NCI-H1092 (cell line): Measurements from ENCODE around the gene PUS1.
"Not testable (repeated sequence)": the region's sequence is repeated elsewhere in the genome, so short reads cannot be mapped to it uniquely, and the experiment has no call there.

Source experiments
- DNase-seq: peaks from one replicate; lab custom pipeline; 2025; lab: John Stamatoyannopoulos, UW

The PUS1 gene

GRCh38 chr12:131928711-131929580 is at the start of gene PUS1:
TSS of gene PUS1 (plus strand) at chr12:131929276. CDS start at chr12:131929723, 447 bp downstream.
- DNase-seq = peak; percentile 88

- DNase-seq = no peak
Observed at GRCh38 chr12:131882804-131883520, 46.1 kb upstream of the PUS1 start.

- DNase-seq = no peak
Observed at GRCh38 chr12:131883521-131883900, 45.6 kb upstream of the PUS1 start.

GRCh38 chr12:131885076-131885475 is 44.0 kb upstream of the PUS1 start:
- not testable (repeated sequence) for DNase-seq

GRCh38 chr12:131885543-131886057 is 43.5 kb upstream of the PUS1 start:
- no peak for DNase-seq

- DNase-seq = not testable (repeated sequence)
Observed at GRCh38 chr12:131891722-131892121, 37.4 kb upstream of the PUS1 start.

GRCh38 chr12:131892711-131893604 is 36.1 kb upstream of the PUS1 start:
- no peak for DNase-seq

- no peak for DNase-seq
Observed at GRCh38 chr12:131893605-131894312, 35.3 kb upstream of the PUS1 start.

GRCh38 chr12:131894313-131894860 is 34.7 kb upstream of the PUS1 start, which contains the start of gene ULK1:
TSS of gene ULK1 (plus strand) at chr12:131894622. CDS start at chr12:131895002, 380 bp downstream.
- DNase-seq = peak; percentile 85

- no peak for DNase-seq
Observed at GRCh38 chr12:131894981-131895639, 34.0 kb upstream of the PUS1 start.

GRCh38 chr12:131895640-131896079 is 33.4 kb upstream of the PUS1 start:
- DNase-seq = no peak

GRCh38 chr12:131896080-131896810 is 32.8 kb upstream of the PUS1 start:
- peak; percentile 65 for DNase-seq

- DNase-seq = no peak
Observed at GRCh38 chr12:131896811-131897270, 32.2 kb upstream of the PUS1 start.

- no peak for DNase-seq
Observed at GRCh38 chr12:131897276-131897675, 31.8 kb upstream of the PUS1 start.

GRCh38 chr12:131897875-131898274 is 31.2 kb upstream of the PUS1 start:
- DNase-seq = no peak

- DNase-seq = no peak
Observed at GRCh38 chr12:131900397-131900796, 28.7 kb upstream of the PUS1 start.

GRCh38 chr12:131901431-131902331 is 27.4 kb upstream of the PUS1 start:
- DNase-seq = no peak
